ELR (cell line): ENCODE results near the gene TBL2.
"Not testable (repeated sequence)": the region's sequence is repeated elsewhere in the genome, so short reads cannot be mapped to it uniquely, and the experiment has no call there.

Source experiments
- DNase-seq: peaks from one replicate; pipeline ENCODE4 v3.0.0-alpha.2; 2015; ENCODE audit warnings: low read depth

Gene TBL2

DNA sequence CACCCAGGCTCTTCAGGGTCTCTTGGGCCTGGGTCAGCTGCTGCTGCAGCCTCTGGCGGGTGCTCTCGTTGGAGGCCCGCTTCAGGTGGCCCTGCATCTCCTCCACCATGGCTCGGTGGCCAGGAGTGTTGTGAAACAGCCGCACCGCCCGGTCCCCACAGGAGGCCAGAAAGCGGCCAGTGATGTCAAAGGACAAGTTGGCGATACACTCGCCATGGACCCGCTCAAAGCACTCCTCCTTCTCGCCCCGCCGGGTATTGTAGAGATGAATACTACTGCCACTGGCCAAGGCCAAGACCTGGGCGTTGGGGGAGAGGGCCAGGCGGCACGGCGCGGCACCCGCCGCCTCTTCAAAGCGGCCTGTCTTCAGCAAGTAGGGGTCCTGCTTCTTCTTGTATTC, 7.9 kb downstream of the TBL2 start:
- DNase-seq = no peak

GRCh38 chr7:73569042-73569608, 9.3 kb downstream of the TBL2 start:
- no peak for DNase-seq

DNA sequence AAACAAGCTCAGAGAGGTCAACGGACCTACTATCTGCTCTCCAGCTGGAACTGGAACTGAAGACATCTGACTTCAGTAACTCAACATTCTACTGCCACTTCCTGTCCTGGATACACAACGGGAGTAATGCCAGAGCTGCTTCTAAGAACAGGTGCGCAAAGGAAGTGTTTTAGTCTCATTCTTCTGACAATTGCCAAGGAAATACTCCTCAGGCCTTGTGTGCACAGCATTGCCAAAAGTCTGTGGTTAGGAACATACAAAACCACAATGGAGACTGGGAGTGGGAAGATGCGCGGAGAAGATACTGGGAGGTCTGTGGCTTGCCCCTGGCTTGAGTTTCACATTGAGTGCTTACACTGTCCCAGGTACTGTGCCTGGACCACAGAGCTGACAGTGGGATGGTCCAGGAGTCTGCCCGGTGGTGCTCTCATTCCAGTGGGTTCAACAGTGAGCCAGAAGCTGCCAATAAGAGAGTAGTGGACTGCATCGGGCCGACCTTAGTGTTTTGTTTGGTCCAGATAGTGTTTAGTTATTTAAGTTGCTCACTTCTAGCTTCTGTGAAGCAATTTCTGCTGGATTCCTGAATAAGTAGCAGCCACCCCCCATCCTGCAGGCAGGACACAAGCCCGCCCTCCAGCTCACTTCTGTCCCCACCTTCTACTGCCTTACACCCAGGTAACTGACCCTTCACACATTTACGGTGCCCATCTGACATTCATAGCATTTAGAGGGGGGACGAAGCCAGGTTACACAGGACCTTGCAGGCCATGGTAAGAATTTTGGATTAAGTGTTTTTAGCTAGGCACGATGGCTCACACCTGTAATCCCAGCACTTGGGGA, 10.3 kb downstream of the TBL2 start:
- DNase-seq = no peak

GRCh38 chr7:73567140-73567539, 11.2 kb downstream of the TBL2 start:
- no peak for DNase-seq

DNA sequence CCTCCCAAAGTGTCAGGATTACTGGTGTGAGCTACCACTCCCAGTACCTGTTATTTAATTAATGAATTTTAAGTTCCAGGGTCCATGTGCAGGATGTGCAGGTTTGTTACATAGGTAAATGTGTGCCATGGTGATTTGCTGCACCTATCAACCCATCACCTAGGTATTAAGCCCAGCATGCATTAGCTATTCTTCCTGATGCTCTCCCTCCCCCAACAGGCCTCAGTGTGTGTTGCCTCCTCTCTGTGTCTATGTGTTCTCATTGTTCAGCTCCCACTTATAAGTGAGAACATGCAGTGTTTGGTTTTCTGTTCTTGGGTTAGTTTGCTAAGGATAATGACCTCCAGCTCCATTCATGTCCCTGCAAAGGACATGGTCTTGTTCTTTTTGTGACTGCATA, 11.9 kb downstream of the TBL2 start:
- not testable (repeated sequence) for DNase-seq

DNA sequence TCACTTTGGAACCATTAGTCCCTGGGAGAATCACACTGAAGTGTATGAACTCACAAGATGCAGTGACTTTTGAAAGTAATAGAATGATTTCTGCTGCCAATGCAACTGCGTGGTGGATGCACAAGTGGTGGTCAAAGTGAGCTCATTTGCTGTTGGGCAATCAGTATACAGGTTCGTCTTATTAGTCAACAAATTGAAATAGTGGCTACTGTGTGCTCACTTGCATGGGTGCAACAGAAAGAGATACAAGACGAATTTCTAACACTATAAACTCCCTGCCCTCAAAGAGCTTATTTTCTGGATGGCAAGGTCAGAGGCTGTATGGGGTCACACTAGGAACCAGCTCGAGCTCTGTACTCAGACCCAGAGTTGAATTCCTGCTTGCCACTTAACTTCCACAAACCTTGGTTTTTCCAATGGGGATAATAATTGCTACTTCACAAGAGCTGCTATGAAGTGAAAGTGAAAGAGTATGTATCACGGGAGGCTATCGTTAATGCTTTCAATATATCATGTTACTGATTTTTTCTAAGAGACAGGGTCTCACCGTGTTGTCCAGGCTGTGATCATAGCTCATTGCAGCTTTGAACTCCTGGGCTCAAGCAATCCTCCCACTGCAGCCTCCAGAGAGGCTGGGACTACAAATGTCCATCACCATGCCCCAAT, 12.6 kb downstream of the TBL2 start:
- no peak for DNase-seq

DNA sequence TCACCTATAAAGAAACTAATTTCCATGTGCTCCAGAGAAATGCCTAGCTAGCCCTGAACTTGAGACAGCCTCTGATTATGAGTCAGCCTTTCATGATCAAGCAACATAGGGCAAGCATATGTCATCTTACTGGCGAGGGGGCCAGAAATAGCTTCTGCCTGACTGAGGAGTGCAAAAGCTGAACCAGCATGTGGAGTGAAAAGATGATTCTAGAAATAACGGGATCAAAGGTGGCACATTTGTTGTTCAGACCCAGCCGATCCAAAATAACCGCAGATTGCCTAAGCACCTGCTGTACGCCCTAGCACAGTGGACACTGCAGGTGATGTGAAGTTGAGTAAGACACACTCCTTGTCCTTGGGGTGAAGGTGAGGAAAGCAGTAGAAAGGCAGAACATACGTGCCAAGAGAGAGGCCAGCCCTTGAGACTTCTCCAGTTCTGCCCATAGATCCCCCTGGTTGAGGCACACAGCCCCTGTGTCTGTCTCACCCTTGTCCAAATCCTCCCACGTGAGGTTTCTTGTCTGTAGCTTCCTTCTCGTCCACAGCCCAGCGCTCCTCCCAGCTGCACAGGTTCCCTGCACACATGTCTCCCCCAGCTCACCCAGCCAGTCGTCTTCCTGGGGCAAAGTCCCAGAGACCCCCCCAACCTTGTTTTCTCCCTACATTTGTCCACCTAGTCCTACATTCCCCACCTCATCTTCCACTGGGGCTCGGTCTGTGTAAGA, 18.1 kb downstream of the TBL2 start:
- peak; percentile 89 for DNase-seq

DNA sequence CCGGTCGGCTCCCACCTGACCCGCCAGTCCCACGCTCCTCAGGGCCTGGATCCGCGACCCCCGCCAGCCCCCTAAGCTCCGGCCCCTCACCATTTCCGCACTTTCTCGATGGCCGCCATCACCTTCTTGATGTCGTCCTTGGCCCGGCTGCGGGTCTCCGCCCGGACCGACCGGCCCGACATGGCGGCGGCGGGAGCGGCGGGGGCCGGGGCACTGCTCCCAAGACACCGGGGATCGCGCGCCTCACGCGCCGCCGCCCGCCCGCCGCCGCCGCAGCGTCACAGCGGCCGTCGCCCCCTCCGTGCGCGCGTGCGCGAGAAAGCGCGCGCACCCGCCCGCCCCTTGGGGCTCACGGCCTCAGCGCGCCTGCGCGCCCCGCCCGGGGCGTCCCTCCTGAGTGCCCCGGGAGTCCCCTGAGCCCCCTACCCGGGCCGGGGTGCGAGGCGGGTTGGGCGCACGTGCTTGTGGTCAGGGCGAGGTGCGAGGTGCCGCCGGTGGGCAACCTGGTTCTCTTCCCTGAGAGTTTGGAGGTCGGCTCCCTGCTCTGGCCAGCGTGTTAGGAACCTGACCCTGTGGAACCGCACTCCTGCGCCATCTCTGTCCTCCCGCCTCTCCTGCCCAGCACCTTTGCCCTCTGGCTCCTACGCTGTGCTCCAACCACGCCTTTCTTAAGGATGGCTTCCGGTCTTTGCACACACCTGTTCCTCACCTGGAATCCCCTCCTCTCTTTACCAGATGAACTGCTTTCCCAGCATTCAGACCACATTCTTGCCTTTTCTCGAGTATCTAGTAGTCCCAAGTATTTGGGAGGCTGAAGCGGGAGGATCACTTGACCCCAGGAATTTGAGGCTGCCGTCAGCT, 20.8 kb downstream of the TBL2 start, which contains the start of gene BCL7B:
Gene BCL7B (minus strand): TSS at position 294 of the 861 bp plus-strand sequence. CDS start 112 bp downstream, at position 182.
- peak; percentile 69 for DNase-seq

DNA sequence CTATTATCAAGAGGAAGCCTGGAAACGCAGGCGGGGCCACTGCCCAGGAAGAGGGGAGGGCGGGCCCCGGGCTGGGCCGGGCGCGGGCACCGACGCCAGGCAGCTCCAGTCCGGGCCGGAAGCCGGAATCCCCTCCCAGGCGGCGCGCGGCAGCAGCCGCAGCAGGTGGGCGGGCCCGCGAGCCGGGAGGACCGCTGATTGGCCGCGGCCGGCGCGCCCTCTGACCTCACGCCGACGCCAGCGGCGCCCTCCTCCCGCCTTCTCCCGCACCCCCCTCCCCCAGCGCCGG, 21.3 kb downstream of the TBL2 start:
- DNase-seq = peak; percentile 92

DNA sequence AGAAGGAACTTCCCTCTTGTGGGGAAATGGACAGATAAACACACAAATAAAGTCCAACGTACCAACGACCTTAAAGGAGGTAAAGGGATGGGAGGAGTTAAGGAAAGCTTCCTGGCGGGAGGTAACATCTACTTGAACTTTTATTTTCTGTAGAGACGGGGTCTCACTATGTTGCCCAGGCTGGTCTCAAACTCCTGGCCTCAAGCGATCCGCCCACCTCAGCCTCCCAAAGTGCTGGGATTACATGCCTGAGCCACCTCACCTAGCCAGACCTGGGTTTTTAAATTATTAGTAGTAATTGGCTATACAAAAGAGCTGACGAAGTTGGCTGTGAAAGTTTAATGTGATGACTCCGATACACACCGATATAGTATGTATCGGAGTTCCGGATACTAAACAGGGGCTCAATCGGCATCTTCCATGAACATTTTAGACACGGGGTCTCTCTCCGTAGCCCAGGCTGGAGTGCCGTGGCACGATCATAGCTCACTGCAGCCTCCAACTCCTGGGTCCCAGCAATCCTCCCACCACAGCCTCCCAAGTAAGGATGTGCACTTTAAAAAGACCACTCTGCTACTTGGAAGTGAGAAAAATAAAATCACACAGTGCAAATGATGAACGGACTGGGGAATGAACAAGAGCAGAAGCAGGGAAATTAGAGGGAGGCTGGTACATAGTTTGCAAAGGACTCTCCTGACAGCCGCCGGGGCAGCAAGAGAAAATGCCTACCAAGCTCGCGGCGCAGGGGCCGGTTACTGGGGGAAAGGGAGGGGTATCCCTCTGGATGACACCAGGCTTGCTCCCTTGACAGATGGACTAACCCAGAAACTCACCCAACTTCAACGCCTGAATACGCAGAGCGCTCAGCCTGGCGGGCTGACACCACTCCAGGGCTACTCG, 21.9 kb downstream of the TBL2 start:
- DNase-seq = no peak

- peak; percentile 24 for DNase-seq
These were observed 22.9 kb downstream of the TBL2 start for GRCh38 chr7:73555411-73555982.

DNA sequence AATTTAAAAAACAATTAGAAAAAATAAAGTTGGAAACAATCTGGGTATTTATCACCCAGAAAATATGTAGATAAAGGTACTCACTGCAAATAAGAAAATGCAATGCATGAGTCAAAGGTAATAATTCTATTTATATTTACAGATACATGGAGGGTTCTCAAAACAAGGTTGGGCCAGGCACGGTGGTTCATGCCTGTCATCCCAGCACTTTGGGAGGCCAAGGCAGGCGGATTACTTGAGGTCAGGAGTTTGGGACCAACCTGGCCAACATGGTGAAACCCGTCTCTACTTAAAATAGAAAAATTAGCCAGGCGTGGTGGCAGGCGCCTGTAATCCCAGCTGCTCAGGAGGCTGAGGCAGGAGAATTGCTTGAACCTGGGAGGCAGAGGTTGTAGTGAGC, 28.3 kb downstream of the TBL2 start:
- DNase-seq = not testable (repeated sequence)

GRCh38 chr7:73549176-73549575, 29.2 kb downstream of the TBL2 start:
- DNase-seq = no peak

DNA sequence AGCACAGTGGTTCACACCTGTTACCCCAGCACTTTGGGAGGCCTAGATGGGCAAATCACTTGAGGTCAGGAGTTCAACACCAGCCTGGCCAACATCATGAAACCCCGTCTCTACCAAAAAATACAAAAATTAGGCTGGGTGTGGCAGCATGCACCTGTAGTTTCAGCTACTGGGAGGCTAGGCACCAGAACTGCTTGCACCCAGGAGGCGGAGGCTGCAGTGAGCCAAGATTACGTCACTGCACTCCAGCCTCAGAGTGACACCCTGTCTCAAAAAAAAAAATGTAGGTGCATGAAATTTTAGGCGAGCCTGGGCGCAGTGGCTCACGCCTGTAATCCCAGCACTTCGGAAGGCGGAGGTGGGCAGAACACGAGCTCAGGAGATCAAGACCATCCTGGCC, 30.5 kb downstream of the TBL2 start:
- DNase-seq = no peak

GRCh38 chr7:73544678-73545077, 33.7 kb downstream of the TBL2 start:
- DNase-seq = no peak

DNA sequence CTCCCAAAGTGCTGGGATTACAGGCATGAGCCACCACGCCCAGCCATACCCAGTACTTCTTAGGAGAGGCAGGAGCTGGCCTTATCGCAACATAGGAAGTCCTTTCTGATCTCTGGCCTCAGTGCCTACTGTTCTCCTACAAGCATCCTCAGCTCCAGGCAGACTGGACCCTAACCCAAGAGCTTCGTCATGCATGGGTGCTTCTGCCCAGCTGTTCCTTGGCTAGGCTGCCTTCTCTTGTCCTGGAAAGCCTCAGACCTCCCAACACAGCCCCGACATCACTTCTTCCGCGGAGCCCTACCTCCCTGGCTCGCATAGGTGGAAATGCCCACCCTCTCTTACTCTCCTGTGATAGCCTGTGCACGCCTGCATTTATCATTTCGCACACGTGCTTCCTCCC, 36.7 kb downstream of the TBL2 start:
- no peak for DNase-seq

DNA sequence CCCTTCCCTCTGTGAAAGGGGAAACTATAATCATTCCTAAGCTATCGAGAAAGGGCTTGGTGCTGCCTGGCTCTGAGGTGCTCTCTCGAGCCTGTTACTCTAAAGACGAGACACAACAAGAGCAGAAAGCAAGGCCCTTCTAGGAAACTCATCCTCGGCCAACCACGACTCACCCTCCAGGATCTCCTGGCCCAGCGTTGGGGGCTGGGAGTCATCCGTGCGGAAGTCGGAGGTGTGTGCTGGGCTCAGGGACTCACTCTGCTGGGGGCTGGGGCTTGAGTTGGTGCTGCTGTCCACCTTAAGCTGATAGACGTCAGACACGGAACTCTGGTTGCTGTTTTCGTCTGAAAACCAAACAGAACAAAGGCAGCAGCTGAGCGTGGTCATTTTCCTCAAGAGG, 38.7 kb downstream of the TBL2 start:
- DNase-seq = no peak

- DNase-seq = not testable (repeated sequence)
These were observed 39.9 kb downstream of the TBL2 start for GRCh38 chr7:73538510-73538909.

DNA sequence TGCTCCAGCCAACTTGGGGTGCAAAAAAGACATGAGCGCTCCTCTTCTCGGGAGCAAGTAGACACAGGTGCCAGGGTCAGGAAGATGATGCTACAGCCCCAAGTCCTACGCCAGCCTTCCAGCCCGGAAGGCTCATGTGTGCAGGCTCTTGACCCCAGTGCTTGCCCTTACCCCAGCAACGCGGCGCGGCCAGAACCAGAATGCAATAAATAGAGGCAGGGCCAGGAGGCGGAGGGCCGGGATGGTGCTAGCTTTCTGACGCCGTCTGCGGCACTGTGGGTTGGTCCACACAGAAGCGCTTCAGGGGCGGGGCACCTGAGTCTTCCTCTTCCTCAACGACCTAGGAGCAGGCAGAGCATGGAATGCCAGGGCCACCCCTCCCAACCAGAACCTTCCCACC, 41.3 kb downstream of the TBL2 start:
- no peak for DNase-seq

- no peak for DNase-seq
These were observed 41.9 kb downstream of the TBL2 start for GRCh38 chr7:73536479-73536878.
